K562 (cell line): ENCODE measurements around the gene MMP15.

Experiments used
- BMI1 ChIP-seq: fragments of 150-350 bp; IDR thresholded peaks from 2 replicates; pipeline ENCODE4 v1.6.1; 2014; ENCODE audit warnings: low read length
- BRCA1 ChIP-seq, 2 experiments: fragments of 450-650 bp in 1 of 2; sonication (generic) in 1 of 2; formaldehyde crosslinking in 1 of 2; IDR thresholded peaks; 2 replicates each; pipeline versions ENCODE4 v1.5.0 to v1.6.1; 2017 to 2020; ENCODE audit warnings: mild to moderate bottlenecking in 1 of 2, missing genetic modification reagents in 1 of 2
- EGR1 ChIP-seq: fragments of 450-650 bp; conservative IDR thresholded peaks from 2 replicates; pipeline ENCODE4 v1.6.1; 2017; ENCODE audit warnings: mild to moderate bottlenecking
- EZH2 ChIP-seq: IDR thresholded peaks from 2 replicates; pipeline ENCODE4 v1.6.1; 2012; ENCODE audit warnings: low read depth, mild to moderate bottlenecking, inconsistent platforms, low read length, borderline replicate concordance
- HNRNPL ChIP-seq: fragments of 200-400 bp; formaldehyde crosslinking; IDR thresholded peaks from 2 replicates; pipeline ENCODE4 v1.6.1; 2017; ENCODE audit warnings: low read depth, mild to moderate bottlenecking, low read length
- MTA1 ChIP-seq: fragments of 450-650 bp; IDR thresholded peaks from 2 replicates; pipeline ENCODE4 v1.6.1; 2017; ENCODE audit warnings: borderline replicate concordance
- MTF1 ChIP-seq: fragments of 250-450 bp; sonication (Bioruptor Pico); IDR thresholded peaks from 2 replicates; pipeline ENCODE4 v1.9.0; 2021; ENCODE audit warnings: moderate library complexity, mild to moderate bottlenecking, inconsistent platforms, borderline replicate concordance
- UBTF ChIP-seq, 2 experiments: IDR thresholded peaks; 2 replicates each; pipeline ENCODE4 v1.6.1; 2012; ENCODE audit warnings: improper control_type of control experiment in 2 of 2, low read depth in 2 of 2, low read length in 2 of 2, borderline replicate concordance in 1 of 2
- TF ChIP-seq, protein P1 (sequence below), 3 experiments: IDR thresholded peaks in 2 of 3; conservative IDR thresholded peaks in 1 of 3; 2 replicates each; pipeline ENCODE4 v1.5.1; 2011 to 2012; ENCODE audit warnings: low read length in 3 of 3, mild to moderate bottlenecking in 3 of 3, control low read depth in 2 of 3, improper control_type of control experiment in 1 of 3, inconsistent platforms in 1 of 3, low read depth in 1 of 3, mixed read lengths in 1 of 3, moderate library complexity in 1 of 3; ENCODE audit not compliant: insufficient read depth in 2 of 3
- TF ChIP-seq, protein P2 (sequence below): fragments of 250-450 bp; sonication (Bioruptor Pico); IDR thresholded peaks from 2 replicates; pipeline ENCODE4 v1.4.0; 2020; ENCODE audit warnings: mild to moderate bottlenecking, moderate library complexity
- TF ChIP-seq, protein P3 (sequence below): sonication (generic); formaldehyde crosslinking; IDR thresholded peaks from 2 replicates; pipeline ENCODE4 v1.8.1; 2023; ENCODE audit warnings: mild to moderate bottlenecking, missing genetic modification reagents, moderate library complexity

- TF ChIP-seq EGR1 (no peak), EZH2 (no peak), HNRNPL (no peak), UBTF (IDR thresholded peaks at IDR 0.05; ENCODE audit: borderline replicate concordance in 1 of 2, low read depth in 2 of 2, low read length in 2 of 2) (no peak), BRCA1 (IDR thresholded peaks at IDR 0.05) (no peak), BRCA1 (CRISPR knock-in tag; IDR thresholded peaks at IDR 0.05) (no peak), MTA1 (no peak), BMI1 (no peak), MTF1 (CRISPR knock-in tag) (no peak)
- TF ChIP-seq, protein P1, sequence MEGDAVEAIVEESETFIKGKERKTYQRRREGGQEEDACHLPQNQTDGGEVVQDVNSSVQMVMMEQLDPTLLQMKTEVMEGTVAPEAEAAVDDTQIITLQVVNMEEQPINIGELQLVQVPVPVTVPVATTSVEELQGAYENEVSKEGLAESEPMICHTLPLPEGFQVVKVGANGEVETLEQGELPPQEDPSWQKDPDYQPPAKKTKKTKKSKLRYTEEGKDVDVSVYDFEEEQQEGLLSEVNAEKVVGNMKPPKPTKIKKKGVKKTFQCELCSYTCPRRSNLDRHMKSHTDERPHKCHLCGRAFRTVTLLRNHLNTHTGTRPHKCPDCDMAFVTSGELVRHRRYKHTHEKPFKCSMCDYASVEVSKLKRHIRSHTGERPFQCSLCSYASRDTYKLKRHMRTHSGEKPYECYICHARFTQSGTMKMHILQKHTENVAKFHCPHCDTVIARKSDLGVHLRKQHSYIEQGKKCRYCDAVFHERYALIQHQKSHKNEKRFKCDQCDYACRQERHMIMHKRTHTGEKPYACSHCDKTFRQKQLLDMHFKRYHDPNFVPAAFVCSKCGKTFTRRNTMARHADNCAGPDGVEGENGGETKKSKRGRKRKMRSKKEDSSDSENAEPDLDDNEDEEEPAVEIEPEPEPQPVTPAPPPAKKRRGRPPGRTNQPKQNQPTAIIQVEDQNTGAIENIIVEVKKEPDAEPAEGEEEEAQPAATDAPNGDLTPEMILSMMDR (IDR thresholded peaks at IDR 0.05 in 2 of 3, conservative IDR thresholded peaks at IDR 0.05 in 1 of 3; ENCODE audit: insufficient read depth in 2 of 3, low read depth in 1 of 3, low read length in 3 of 3): no peak
- TF ChIP-seq, protein P2, sequence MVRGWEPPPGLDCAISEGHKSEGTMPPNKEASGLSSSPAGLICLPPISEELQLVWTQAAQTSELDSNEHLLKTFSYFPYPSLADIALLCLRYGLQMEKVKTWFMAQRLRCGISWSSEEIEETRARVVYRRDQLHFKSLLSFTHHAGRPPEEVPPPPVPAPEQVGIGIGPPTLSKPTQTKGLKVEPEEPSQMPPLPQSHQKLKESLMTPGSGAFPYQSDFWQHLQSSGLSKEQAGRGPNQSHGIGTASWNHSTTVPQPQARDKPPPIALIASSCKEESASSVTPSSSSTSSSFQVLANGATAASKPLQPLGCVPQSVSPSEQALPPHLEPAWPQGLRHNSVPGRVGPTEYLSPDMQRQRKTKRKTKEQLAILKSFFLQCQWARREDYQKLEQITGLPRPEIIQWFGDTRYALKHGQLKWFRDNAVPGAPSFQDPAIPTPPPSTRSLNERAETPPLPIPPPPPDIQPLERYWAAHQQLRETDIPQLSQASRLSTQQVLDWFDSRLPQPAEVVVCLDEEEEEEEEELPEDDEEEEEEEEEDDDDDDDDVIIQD: no peak
- TF ChIP-seq, protein P3, sequence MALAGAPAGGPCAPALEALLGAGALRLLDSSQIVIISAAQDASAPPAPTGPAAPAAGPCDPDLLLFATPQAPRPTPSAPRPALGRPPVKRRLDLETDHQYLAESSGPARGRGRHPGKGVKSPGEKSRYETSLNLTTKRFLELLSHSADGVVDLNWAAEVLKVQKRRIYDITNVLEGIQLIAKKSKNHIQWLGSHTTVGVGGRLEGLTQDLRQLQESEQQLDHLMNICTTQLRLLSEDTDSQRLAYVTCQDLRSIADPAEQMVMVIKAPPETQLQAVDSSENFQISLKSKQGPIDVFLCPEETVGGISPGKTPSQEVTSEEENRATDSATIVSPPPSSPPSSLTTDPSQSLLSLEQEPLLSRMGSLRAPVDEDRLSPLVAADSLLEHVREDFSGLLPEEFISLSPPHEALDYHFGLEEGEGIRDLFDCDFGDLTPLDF (CRISPR knock-in tag): no peak
Measured at GRCh38 chr16:58082381-58082780, 56.8 kb downstream of the MMP15 start.
